HCT116 (cell line): ENCODE results near the gene DCTN3.

Experiments
- CTCF ChIP-seq, 3 experiments: fragments of 200-600 bp in 1 of 3; sonication (generic) in 1 of 3; IDR thresholded peaks in 2 of 3; conservative IDR thresholded peaks in 1 of 3; 2 replicates each; pipeline ENCODE4 v1.5.1; 2012 to 2017; ENCODE audit warnings: low read depth in 2 of 3, low read length in 2 of 3, antibody characterized with exemption in 1 of 3, borderline replicate concordance in 1 of 3, control low read depth in 1 of 3, mild to moderate bottlenecking in 1 of 3, mixed read lengths in 1 of 3, mixed run types in 1 of 3, moderate library complexity in 1 of 3; ENCODE audit not compliant: insufficient read depth in 1 of 3
- FOSL1 ChIP-seq: IDR thresholded peaks from 2 replicates; pipeline ENCODE4 v1.6.1; 2012; ENCODE audit warnings: low read depth
- MAX ChIP-seq: IDR thresholded peaks from 2 replicates; pipeline ENCODE4 v1.6.1; 2012
- POLR2A ChIP-seq: IDR thresholded peaks from 2 replicates; pipeline ENCODE4 v1.7.0; 2011; ENCODE audit warnings: borderline replicate concordance; ENCODE audit not compliant: insufficient read depth, insufficient read length; ENCODE audit errors: extremely low read depth
- SIN3A ChIP-seq: IDR thresholded peaks from 2 replicates; pipeline ENCODE4 v1.6.1; 2012; ENCODE audit warnings: low read depth
- SP1 ChIP-seq: IDR thresholded peaks from 2 replicates; pipeline ENCODE4 v1.6.1; 2012; ENCODE audit warnings: low read depth
- TCF7L2 ChIP-seq: IDR thresholded peaks from 2 replicates; pipeline ENCODE4 v1.7.0; 2011; ENCODE audit warnings: borderline replicate concordance, inconsistent platforms; ENCODE audit not compliant: insufficient read depth, insufficient read length; ENCODE audit errors: extremely low read depth
- YY1 ChIP-seq: IDR thresholded peaks from 2 replicates; pipeline ENCODE4 v1.6.1; 2011; ENCODE audit warnings: low read length, low read depth, moderate library complexity, mild to moderate bottlenecking; ENCODE audit not compliant: insufficient replicate concordance; ENCODE audit errors: extremely low read depth
- ZBTB33 ChIP-seq: IDR thresholded peaks from 2 replicates; pipeline ENCODE4 v1.6.1; 2011; ENCODE audit warnings: mild to moderate bottlenecking, low read length, moderate library complexity; ENCODE audit not compliant: insufficient replicate concordance; ENCODE audit errors: extremely low read depth
- ZFX ChIP-seq: fragments of 450-650 bp; IDR thresholded peaks from 2 replicates; pipeline ENCODE4 v1.6.1; 2017

- TF ChIP-seq TCF7L2, result no peak
- TF ChIP-seq CTCF (IDR thresholded peaks at IDR 0.05 in 2 of 3, conservative IDR thresholded peaks at IDR 0.05 in 1 of 3; ENCODE audit: borderline replicate concordance in 1 of 3, insufficient read depth in 1 of 3, low read depth in 2 of 3, low read length in 2 of 3), result no peak
- no peak for TF ChIP-seq YY1
- no peak for TF ChIP-seq FOSL1
- no peak for TF ChIP-seq POLR2A
- no peak for TF ChIP-seq SIN3A
- TF ChIP-seq SP1, result no peak
- no peak for TF ChIP-seq MAX
- TF ChIP-seq ZFX, result no peak
- TF ChIP-seq ZBTB33, result no peak
Observed at GRCh38 chr9:34565856-34566255, 54.4 kb downstream of the DCTN3 start.
